Anterior cingulate cortex (tissue), 58 donors: ENCODE results near the gene NAA60.

Source experiments
- DNase-seq, 58 donors: peaks; one replicate each; lab custom pipeline; 2025; lab: John Stamatoyannopoulos, UW

The NAA60 gene

DNA sequence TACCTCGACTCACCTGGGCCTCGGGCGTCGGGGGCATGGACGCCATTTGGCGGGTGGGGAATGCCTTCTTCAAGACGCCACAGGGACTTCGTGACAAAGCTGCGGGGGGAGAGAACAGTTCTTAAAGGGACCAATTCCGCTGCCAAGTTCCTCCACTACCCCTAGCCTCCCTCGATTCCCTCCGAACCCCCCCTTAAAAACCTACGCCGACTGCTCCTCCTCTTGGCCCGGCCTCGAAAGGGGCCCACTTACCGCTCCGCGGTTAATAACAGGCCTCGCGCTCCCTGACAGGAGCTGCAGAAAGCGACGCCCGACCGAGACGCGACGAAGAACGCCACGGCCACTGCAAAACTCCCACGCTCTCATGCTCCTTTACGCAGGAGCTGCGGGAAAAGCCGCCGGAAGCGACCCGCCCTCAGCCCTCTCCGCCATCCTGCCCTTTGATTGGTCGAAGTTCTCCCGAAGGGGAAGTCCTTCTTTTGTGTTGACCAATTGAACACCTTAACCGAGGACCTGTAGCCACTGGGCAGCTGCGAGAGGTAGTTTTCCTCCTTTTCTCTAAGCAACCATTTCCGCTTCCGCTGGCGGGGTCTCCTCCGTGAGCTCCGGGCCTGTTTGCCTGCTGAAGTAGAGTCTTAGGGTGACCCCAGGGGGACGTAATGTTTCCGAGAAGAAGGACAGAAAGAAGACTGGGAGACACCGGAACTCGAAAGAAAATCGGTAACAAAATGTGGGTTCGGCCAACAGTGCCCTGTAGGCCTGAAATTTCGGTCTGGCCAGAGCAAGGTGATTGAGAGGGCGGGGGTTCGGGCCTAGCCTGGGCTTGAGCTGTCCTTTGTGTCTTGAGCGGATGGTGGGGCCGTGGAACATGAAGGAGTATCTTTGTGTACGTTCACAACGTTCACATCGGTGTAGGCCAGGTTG is at the start of gene NAA60, which contains the start of gene ZNF597:
Gene NAA60 (plus strand): TSS at position 573 of the 924 bp plus-strand sequence. CDS start 32,548 bp downstream, outside the sequence.
Gene ZNF597 (minus strand): TSS at position 397 of the 924 bp plus-strand sequence. CDS start 351 bp downstream, at position 46.
- peak in 56 of 58 donors; percentile 18 to 92 (median 77) for DNase-seq

DNA sequence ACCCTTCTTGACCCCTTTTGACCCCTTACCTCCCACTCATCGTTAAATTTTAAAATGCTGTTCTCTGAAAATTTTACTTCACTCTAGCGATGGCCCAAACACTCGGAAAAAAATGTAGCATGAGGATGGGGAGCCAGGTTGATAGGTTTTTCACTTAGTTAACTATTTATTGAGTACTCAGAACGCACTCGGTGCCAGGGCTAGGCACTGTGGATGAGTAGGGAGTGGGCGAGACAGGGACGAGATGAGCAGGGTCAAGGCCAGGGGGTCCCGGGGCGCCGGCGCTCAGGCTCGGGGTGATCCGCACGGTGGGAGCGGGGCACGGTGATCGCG is 43.1 kb upstream of the NAA60 start:
- DNase-seq = no peak

DNA sequence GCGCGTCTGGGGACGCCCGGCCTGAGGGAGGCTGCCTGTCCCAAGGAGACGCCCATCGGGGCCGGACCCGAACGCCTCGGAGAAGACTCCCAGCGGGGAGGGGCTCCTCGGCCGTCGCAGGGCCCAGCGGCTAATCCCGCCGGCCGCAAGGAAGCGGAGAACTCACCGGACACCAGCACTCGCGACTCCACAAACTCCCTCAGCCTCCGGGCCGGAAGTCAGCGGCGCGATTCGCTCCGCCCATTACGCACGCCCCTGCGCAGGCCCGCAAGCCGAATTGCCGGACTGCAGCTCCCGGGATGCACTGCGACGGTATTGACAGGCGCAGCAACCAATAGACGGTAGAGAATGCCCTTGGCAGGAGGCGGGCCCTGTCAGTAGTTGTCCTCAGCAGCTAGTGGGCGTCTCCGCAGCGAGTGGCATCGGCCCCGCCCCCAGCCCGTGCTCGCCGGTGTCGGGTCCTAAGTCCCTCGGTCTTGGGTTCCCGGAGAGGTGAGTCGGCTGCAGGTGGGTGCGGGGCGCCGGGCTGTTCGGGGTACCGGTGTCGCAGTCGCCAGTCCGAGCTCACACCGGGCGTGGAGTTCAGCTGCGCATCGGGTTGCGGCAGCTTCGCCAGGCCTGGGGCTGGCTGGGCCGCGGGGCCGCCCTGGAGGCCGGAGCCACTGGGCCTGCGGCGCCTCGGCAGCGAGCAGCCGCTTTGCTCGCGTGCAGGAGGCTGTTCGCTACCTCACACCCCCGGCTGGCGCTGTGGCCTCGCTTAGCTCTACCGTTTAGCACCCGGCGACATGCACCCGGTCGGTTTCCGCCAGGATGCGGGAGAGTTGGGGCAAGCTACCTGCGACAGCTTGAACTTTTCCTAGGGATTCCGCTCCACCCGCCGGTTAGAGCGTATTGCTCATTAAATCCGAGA is 42.4 kb upstream of the NAA60 start, which contains the start of the genes ZNF174 and ZSCAN32:
Gene ZNF174 (plus strand): TSS at position 437 of the 910 bp plus-strand sequence. CDS start 790 bp downstream, outside the sequence.
Gene ZSCAN32 (minus strand): TSS at position 226 of the 910 bp plus-strand sequence. CDS start 3,447 bp downstream, outside the sequence.
- DNase-seq = peak; percentile 84 to 99 (median 98)

DNA sequence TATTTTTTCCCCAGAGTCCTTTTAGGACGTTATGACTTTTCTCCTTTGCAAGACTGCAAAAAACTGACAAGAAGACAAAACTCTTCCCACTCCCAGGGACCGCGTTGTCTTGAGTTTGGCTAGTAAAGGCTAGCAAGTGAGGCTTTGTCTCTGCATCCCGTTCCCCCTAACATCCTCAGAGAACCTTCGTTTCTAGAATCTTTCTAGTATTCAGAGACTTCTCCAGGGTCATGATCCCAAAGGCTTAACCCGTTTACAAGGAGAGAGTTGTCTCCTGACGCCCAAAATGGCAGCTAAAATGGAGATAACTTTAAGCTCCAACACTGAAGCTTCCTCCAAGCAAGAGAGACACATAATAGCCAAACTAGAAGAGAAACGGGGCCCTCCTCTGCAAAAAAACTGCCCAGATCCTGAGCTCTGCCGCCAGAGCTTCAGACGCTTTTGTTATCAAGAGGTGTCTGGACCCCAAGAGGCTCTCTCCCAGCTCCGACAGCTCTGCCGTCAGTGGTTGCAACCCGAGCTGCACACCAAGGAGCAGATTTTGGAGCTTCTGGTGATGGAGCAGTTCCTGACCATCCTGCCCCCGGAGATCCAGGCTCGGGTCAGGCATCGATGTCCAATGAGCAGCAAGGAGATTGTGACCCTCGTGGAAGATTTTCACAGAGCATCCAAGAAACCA is 41.6 kb upstream of the NAA60 start:
- peak in 2 of 58 donors; percentile 2 to 22 for DNase-seq

DNA sequence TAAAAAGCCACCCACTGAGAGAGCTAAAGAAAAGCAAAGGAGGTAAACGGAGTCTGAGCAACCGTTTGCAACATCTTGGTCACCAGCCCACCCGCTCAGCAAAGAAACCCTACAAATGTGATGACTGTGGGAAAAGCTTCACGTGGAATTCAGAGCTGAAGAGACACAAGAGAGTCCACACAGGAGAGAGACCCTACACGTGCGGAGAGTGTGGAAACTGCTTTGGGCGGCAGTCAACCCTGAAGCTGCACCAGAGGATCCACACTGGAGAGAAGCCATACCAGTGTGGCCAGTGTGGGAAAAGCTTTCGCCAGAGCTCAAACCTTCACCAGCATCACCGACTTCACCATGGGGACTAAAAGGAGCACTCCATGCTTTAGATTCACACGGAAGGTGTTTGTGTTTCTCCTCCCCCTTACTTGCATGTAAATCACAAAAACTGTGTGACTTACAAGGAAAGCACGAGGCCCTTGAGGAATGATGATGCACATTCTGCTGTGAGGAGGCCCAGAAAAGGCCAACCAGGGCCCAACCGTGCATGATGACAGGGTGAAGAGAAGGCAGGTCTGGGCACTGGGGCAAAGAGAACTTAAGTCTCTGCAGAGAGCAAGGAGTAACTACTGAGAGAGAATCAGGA is 34.8 kb upstream of the NAA60 start:
- DNase-seq = no peak

DNA sequence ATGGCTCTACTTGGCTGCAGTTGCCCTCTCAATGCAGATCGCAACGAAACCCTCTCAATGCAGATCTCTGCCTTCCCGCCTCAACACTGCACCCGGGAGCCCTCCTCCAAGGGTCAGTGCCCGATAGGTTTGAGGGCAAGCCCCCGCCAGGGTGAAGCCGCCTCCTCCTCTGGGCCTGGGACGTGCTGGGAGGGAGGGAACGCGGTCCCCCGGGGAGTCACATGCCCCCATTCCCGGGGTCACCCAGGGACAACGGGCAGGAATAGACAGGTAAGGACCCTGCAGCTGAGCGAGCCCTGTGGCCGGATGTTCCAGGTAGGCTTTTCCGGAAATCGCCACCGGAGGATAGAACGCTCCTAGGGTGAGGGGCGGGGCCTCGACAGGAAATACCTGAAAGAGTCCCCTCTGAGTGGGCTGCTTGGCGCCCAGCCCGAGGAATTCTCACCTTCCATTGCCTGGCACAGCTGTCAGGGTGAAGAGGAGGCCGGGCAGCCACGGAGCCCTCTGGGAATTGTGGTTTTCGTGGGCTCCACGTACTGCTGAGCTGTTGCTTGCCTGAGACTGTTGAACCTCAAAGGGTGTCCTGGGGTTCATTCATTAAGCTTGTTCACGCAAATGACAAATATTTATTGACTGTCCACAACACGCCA is 29.6 kb upstream of the NAA60 start:
- DNase-seq = no peak

DNA sequence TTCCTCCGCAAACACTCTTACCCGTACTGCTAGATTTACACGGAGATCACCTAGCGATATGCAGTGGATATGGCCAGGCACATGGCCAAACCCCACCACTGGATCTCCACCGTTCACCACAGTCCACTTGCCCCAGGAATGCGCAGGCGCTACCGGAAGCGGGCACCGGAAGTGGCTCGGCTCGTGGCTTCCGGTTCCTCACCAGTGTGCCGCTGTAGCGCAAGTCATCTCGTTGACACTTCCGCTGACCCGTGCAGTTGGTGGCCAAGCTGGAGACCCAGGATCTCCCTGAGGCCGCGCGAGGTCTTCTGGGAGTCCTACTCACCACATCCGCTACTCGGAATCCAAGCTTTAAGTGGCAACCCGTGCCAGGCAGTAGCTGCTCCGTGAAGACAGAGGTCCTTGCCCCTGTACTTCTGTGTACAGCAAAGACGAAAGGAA is 11.7 kb upstream of the NAA60 start:
- peak in 31 of 58 donors; percentile 0 to 43 (median 16) for DNase-seq

DNA sequence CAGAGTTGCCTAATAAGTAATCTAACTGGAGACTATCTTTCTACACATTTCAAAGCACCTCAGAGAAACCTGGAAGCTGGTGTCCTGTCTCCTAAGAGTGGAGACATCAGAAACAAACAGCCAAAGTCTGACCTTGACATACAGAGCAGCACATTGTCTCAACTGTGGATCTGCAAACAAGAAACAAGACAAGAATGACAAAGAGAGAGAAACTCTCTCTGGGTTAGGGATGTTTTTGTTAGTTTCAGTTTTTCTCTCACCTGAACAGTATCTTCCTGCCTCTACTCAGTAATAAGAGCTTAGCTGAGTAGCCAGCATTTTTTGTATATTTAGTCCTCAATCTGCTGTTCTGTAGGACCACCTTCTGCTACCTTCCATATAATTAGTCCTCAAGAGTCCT is 9.1 kb upstream of the NAA60 start:
- no peak for DNase-seq

DNA sequence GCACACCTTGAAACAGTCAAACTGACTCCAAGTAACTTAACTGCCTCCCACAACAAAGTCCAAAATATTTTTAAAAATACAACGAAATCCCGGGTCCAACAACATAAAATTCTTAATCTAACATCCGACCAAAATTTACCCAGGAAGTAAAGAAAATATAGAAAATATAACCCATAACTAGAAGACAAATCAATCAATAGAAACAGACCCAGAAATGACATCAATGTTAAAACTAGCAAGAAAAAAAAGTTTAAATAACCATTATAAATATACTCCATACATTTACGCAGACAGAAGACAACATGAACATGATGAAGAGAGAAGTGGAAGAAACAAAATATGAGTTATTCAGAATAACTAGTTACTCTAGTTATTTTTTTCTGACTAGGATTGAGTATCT is 3.8 kb upstream of the NAA60 start:
- DNase-seq = no peak

DNA sequence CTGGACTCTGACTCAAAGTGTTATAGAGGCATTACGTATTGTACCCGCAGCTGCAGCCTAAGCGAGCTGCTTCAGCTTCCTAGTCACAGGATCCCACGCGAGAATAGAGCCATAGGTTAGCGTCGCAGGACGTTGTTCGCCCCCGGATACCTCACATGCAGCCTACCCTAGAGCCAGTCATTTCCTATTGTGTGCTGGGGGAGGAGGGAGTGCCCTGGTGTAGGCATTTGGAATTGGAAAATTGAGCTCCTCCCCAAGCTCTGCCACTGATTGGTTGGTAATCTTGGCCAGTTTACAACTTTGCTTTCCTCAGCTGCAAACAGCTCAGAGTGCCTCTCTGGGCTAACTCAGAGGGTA is 530 bp downstream of the NAA60 start:
- peak in 3 of 58 donors; percentile 14 to 36 (median 32) for DNase-seq

DNA sequence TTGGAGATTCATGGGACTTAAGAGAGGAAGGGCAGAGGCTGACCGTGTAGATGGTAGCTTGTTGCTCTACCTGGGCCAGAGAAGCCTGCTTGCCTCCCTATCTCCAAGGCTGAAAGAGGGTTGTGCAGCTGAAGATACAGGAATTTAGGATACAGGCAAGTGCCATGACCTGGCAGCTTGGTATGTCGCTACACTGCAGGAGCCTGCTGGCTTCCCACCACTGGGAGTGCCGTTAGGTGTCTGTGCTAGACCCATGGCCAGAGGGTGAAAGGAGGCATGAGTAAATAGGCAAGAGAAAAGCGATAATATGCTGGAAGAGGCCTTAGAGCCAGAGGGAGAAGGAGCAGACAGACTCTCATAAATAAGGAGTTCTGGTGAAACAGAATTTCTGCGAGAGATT is 10.6 kb downstream of the NAA60 start:
- DNase-seq = no peak

DNA sequence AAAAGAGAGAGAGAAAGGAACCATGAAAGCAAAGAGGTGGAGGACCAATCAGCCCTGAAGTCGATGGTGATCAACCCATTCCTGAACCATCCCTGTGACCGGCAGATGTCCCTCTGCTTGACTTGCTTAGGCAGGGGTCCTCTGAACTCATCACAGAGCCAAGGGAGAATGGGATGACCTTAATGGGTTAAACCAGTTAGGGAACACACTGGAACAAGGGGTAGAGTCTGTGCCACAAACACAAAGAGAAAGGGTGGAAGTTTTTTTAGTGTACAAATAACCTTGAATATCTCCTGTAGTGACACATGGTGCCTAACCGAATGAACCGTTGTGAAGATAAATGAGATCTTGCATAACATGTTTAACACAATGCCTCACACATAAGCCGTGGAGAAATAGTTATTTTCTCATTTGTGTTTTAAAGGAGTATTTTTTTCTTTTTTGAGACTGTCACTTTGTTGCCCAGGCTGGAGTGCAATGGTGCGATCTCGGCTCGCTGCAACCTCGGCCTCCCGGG is 11.2 kb downstream of the NAA60 start:
- DNase-seq = no peak

DNA sequence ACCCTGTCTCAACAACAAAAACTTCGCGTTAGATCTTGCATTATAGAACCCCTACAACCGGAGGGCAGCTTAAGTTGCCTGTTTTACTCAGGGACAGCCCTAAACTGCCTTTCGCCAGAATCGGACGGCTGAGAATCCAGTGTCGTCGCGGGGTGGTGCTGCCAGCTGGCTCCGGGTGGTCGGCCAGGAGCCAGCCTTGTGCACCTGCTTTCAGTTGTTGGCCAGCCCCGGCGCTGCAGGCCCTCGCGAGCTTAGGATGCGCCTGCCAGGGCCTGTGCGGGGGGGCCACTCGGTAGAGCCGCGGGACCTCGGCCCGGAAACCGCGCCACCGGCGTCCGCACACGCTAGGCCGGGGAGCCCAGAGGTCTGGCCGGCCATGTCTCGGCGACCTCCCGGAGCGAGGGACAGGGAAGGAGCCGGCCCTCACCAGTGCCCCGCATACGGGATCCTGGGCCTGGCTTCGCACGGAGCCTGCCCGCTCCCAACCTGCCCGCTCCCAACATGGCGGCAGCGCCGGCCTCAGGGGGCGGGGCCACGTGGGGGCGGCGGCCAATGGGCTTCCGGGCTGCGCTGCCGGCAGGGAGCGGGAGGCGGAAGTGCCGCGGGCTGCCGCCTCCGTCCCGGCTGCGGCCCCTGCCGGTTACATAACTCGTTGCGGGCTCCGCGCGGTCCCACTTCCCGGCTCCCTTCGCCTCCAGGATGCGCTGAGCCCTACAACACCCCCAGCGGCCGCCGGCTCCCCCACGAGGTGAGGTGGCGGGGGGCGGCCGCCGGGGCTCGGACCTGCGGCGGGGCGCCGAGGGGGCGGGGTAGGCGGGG is 14.2 kb downstream of the NAA60 start:
- DNase-seq = peak; percentile 46 to 97 (median 89)

DNA sequence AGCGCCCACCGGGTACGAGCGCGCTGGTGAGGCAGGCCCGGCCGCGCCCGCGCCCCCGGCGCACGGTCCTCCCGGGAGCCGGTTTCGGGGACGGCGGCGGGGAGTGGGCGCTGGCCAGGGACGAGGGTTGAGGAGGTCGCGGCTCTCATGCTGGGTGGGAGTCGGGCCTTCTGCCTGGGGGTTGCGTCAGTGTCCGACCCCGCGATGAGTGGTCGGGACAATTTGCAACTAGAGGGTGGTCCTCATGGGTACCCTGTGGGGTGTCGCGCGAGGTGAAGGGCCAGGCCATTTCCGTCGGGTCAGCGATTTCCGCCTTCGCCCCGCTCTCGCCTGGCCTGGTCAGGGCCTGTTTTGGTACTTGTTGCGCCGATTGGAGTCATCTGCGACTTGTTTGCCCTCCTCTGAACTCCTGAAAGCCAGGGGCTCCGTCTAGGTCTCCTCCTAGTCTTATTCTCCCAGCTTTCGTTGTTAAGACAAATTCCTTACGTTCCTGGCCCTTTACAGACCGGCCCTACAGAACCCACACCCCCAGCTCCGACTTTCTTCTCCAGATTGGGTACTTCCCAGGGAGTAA is 14.9 kb downstream of the NAA60 start:
- DNase-seq = peak in 10 of 58 donors; percentile 10 to 74 (median 44)

DNA sequence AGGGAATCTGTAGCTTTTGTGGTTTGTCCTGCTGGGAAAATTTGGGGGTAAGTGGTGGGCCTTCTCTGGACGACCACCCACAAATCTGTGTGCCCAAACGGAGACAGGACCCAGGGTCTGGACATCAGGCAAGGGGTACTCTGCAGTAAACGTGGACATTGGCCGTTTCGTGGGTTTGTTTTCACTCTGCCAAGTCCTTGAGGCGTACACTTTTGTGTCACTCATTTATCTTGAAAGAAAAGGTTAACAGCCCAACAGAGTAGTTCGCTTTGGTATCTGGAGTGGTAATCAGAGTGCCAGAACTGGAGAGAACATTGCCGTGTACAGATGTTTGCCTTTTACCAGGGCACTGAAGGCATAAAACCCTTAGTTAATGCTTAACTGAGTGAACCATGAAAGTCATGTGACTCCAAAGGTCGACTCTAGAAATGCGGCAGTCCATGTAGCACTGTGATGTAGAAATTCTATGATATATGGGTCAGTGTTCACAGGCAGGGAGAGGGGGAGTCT is 15.4 kb downstream of the NAA60 start:
- DNase-seq = no peak

DNA sequence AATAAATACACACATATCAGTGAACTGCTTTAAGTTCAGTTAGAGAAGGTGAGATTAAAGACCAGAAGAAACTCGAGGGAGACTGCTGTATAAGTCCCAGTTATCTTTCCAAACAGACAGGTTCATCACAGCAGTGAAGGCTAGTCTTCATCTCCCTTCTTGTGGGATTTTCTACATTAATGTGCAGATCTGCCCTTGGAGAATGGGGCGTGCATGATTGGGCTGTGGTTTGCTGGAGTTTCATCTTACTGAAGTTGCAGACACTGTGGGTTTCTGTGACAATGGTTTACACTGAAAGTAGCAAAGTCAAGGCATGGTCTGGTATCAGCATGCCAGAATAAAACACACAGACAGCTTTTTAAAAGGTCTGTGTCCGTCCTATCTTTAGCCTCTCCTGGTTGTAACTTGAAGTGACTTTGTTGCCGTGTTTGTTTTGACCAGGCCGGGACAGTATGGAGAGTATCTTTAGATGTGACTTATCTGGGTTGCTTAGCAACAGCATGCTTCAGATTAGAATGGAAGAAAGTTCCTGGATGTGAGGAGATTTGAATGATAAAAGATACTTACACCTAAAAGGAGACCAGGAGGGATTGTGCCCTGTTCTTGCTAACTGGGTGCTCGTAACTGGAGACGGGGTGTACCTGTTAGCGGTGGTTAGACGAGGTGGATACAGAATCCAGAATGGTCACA is 16.1 kb downstream of the NAA60 start:
- DNase-seq = no peak

DNA sequence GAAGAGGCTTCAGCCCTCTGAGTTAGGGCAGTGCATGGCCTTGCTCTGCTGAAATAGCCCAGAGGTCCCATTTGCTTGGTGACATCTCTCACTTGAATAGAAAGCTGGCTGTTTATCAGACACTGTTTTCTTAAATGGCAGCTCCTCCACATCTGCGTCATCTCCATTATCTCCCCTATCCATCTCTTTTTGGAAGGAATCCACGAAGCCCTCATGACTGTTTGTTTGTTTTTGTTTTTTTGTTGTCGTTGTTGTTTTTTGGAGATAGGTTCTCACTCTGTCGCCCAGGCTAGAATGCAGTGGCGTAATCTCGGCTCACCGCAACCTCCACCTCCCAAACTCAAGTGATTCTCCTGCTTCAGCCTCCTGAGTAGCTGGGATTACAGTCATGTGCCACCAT is 16.6 kb downstream of the NAA60 start:
- DNase-seq = no peak
